ENCODE data around the gene ATP5IF1.
A peak's percentile ranks its signal among the peaks of the same experiment; 100 is the strongest.

DNA sequence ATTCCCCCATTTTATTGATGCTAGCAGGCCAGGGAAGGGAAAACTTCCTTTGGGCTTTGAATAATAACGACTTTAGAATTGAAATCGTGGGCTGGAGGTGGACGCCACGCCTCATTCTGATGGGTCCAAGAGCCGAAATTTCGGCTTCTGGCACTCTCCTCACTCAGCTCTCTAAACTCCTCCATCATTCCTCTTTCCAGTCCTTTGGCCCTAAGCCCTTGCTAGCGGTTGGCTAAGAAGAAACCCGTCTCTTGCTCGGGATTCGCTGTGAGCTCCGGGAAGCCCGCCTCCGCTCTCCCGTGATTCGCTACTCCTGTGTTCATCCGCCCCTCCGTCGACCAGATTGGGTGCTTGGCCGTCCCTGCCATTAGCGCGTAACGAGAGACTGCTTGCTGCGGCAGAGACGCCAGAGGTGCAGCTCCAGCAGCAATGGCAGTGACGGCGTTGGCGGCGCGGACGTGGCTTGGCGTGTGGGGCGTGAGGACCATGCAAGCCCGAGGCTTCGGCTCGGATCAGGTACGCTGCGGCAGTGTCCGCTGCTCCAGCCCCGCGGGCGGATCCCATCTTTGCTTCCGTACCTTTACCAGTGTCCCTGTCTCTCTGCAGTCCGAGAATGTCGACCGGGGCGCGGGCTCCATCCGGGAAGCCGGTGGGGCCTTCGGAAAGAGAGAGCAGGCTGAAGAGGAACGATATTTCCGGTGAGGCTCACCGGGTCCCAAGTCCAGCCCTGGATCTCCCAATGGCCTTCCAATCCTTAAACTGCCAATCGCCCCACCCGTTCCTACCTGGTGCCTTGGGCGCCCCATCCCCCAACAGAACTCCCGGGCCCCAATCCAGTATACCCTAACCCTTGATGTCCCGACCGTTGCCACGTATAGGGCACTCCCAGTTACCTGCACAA is at the start of gene ATP5IF1:
- TF ChIP-seq, protein P1, sequence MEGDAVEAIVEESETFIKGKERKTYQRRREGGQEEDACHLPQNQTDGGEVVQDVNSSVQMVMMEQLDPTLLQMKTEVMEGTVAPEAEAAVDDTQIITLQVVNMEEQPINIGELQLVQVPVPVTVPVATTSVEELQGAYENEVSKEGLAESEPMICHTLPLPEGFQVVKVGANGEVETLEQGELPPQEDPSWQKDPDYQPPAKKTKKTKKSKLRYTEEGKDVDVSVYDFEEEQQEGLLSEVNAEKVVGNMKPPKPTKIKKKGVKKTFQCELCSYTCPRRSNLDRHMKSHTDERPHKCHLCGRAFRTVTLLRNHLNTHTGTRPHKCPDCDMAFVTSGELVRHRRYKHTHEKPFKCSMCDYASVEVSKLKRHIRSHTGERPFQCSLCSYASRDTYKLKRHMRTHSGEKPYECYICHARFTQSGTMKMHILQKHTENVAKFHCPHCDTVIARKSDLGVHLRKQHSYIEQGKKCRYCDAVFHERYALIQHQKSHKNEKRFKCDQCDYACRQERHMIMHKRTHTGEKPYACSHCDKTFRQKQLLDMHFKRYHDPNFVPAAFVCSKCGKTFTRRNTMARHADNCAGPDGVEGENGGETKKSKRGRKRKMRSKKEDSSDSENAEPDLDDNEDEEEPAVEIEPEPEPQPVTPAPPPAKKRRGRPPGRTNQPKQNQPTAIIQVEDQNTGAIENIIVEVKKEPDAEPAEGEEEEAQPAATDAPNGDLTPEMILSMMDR (IDR thresholded peaks at IDR 0.05; ENCODE audit: borderline replicate concordance, extremely low read depth, low read length, poor library complexity, severe bottlenecking): peak; percentile 12
- TF ChIP-seq EZH2 (IDR thresholded peaks at IDR 0.05; ENCODE audit: borderline replicate concordance, low read depth, low read length, severe bottlenecking): no peak
